B cell (primary cell): ENCODE results near the gene IL3RA. TPM values are rescaled to one million over a fixed set of nuclear protein-coding genes. Genes with fewer than 3 reads are reported as not detected.

Experiments
- ATAC-seq: fragments of 200-7000 bp; cut with Tn5 transposase; one replicate; pipeline ENCODE4 v1.10.0; 2021; ENCODE audit warnings: low read depth, mild to moderate bottlenecking, moderate number of reproducible peaks, moderate library complexity
- CTCF ChIA-PET: fragments of 350-600 bp; sonication (Branson Sonifier 250); formaldehyde crosslinking; loops from one replicate; lab custom pipeline; 2021; ENCODE audit warnings: antibody characterized with exemption, inconsistent platforms; lab: Charles Lee
- POLR2A ChIA-PET: fragments of 350-600 bp; sonication (Branson Sonifier 250); formaldehyde crosslinking; loops from one replicate; lab custom pipeline; 2021; ENCODE audit warnings: antibody characterized with exemption; lab: Charles Lee
- DNase-seq: peaks from one replicate; pipeline ENCODE4 v3.0.0; 2013
- H2AFZ ChIP-seq: 2 replicates; pipeline ENCODE4 v1.6.1; 2012; ENCODE audit warnings: mild to moderate bottlenecking, low read depth, low read length; ENCODE audit not compliant: insufficient read depth, poor library complexity, severe bottlenecking
- H3K27ac ChIP-seq, 2 donors: 1 replicate in 1 of 2; 2 replicates in 1 of 2; pipeline ENCODE4 v1.5.1; 2012 to 2013; ENCODE audit warnings: low read length in 2 of 2, mild to moderate bottlenecking in 2 of 2, moderate library complexity in 1 of 2
- H3K27me3 ChIP-seq, 4 experiments: fragments of 200-600 bp in 1 of 4; sonication (generic) in 1 of 4; replicated peaks in 1 of 4; 1 replicate in 2 of 4; 2 replicates in 2 of 4; pipeline versions ENCODE4 v1.6.1 to v1.7.0; 2013 to 2016; ENCODE audit warnings: low read length in 3 of 4, mild to moderate bottlenecking in 2 of 4, mixed read lengths in 1 of 4, moderate library complexity in 1 of 4; ENCODE audit not compliant: insufficient read depth in 4 of 4, control insufficient read depth in 3 of 4; ENCODE audit errors: control extremely low read depth in 1 of 4
- H3K36me3 ChIP-seq, 2 experiments: replicated peaks in 1 of 2; 1 replicate in 1 of 2; 2 replicates in 1 of 2; pipeline versions ENCODE4 v1.6.1 to v1.7.1; 2013; ENCODE audit warnings: low read length in 1 of 2; ENCODE audit not compliant: insufficient read depth in 2 of 2, control insufficient read depth in 1 of 2; ENCODE audit errors: control extremely low read depth in 1 of 2, extremely low read depth in 1 of 2
- H3K4me1 ChIP-seq, 2 donors: fragments of 200-600 bp in 1 of 2; sonication (generic) in 1 of 2; 1 replicate in 1 of 2; 2 replicates in 1 of 2; pipeline versions ENCODE4 v1.5.1 to v1.6.1; 2013 to 2017; ENCODE audit warnings: low read length in 2 of 2; ENCODE audit not compliant: control insufficient read depth in 2 of 2, insufficient read depth in 2 of 2
- H3K4me2 ChIP-seq: replicated peaks from 2 replicates; pipeline ENCODE3; 2012; ENCODE audit warnings: mild to moderate bottlenecking, low read depth, low read length; ENCODE audit not compliant: poor library complexity, severe bottlenecking
- H3K4me3 ChIP-seq, 5 experiments: fragments of 200-600 bp in 1 of 5; sonication (generic) in 1 of 5; 1 replicate in 3 of 5; 2 replicates in 2 of 5; pipeline versions ENCODE4 v1.5.1 to v1.7.0; 2011 to 2016; ENCODE audit warnings: low read length in 4 of 5, mild to moderate bottlenecking in 4 of 5, low read depth in 2 of 5, control low read depth in 1 of 5, moderate library complexity in 1 of 5; ENCODE audit not compliant: insufficient read depth in 1 of 5; ENCODE audit errors: control extremely low read depth in 1 of 5, extremely low read depth in 1 of 5
- H3K79me2 ChIP-seq: fragments of 200-600 bp; sonication (generic); one replicate; pipeline ENCODE4 v1.6.0; 2016; ENCODE audit warnings: low read length; ENCODE audit not compliant: control insufficient read depth, insufficient read depth
- H3K9ac ChIP-seq: fragments of 200-600 bp; sonication (generic); 2 replicates; pipeline ENCODE4 v1.6.1; 2017; ENCODE audit warnings: mild to moderate bottlenecking, low read length, moderate library complexity
- H3K9me3 ChIP-seq, 3 donors: one replicate each; pipeline versions ENCODE4 v1.6.1 to v1.7.1; 2013; ENCODE audit warnings: low read length in 2 of 3; ENCODE audit not compliant: control insufficient read depth in 2 of 3, insufficient read depth in 1 of 3; ENCODE audit errors: control extremely low read depth in 1 of 3
- H4K20me1 ChIP-seq: 2 replicates; pipeline ENCODE4 v1.6.0; 2012; ENCODE audit warnings: mild to moderate bottlenecking, low read length; ENCODE audit not compliant: insufficient read depth, control insufficient read depth, poor library complexity, severe bottlenecking
- H3K27ac Mint-ChIP-seq: one replicate; pipeline ENCODE4 v1.8.0; 2021; ENCODE audit warnings: mixed read lengths
- H3K27me3 Mint-ChIP-seq: one replicate; pipeline ENCODE4 v1.8.0; 2021; ENCODE audit warnings: mixed read lengths
- H3K4me1 Mint-ChIP-seq: one replicate; pipeline ENCODE4 v1.8.0; 2021; ENCODE audit warnings: mixed read lengths
- H3K4me3 Mint-ChIP-seq: one replicate; pipeline ENCODE4 v1.8.0; 2021; ENCODE audit warnings: mixed read lengths
- H3K9me3 Mint-ChIP-seq: one replicate; pipeline ENCODE4 v1.8.0; 2022; ENCODE audit warnings: mixed read lengths; ENCODE audit not compliant: insufficient read depth
- CTCF ChIP-seq: fragments of 200-600 bp; IDR thresholded peaks from one replicate; pipeline ENCODE4 v1.8.0; 2022; ENCODE audit warnings: antibody characterized with exemption, mild to moderate bottlenecking
- EZH2 ChIP-seq: IDR thresholded peaks from 2 replicates; pipeline ENCODE4 v1.6.1; 2012; ENCODE audit warnings: borderline replicate concordance, low read depth, mild to moderate bottlenecking, moderate library complexity, low read length; ENCODE audit not compliant: insufficient read depth, poor library complexity, severe bottlenecking
- WGBS: methylation state at CpG from one replicate; pipeline ENCODE4 v1.1.5; 2013; ENCODE audit warnings: missing lambda C conversion rate; ENCODE audit not compliant: insufficient coverage; 5-methylcytosine and 5-hydroxymethylcytosine counted together
- intact Hi-C: fragments of 100-400 bp; cut with micrococcal nuclease; formaldehyde crosslinking; loops from one replicate; pipeline ENCODE4 v1.10.0; 2022
- polyA plus RNA-seq: library from polyadenylated mRNA; depleted of rRNA; stranded (reverse); fragments of >200 nt; gene quantifications from 2 replicates; pipeline ENCODE4 v1.2.3, GENCODE V29; 2012
- total RNA-seq, 2 donors: library from RNA; stranded (reverse); fragments of 120-200 nt in 1 of 2; gene quantifications; 1 replicate in 1 of 2; 2 replicates in 1 of 2; pipeline versions ENCODE4 v1.2.3 to v1.2.4, GENCODE V29; 2013 to 2022

IL3RA gene
- total and polyA plus RNA-seq, 2 donors (not counting 1 experiment from before 2014, with no cell fraction given), result 1.6 to 31.6 TPM

DNA sequence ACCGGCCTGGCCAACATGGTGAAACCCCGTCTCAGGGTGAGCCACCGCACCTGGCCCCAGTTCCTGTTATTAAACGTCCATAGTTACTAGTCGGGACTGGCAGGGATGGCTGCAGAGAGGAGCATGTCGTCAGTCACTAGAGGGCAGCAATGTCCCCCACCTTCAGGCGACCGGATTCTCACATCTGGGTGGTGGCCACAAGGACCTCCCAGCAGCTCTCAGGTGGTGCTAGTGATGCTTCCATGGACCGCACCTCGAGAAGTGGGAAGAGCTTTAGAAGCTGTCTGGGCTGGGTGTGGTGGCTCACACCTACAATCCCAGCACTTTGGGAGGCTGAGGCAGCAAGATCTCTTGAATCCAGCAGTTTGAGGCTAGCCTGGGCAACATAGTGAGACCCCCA is 13.3 kb upstream of the IL3RA start:
- intact Hi-C loops, result no loop called here
- Histone ChIP-seq H3K36me3 (no peaks in the 10 kb centered on the region), H3K79me2 (no peaks in the 10 kb centered on the region), H4K20me1 (no peaks in the 10 kb centered on the region), H3K4me2 (no peak overlapping the region), H3K4me3 (no peak overlapping the region), H2AFZ (no peak overlapping the region), H3K27ac (no peak overlapping the region), H3K9ac (no peak overlapping the region), H3K9me3 (peaks cover 0 to 6% (median 0%) of the 10 kb centered on the region in 3 donors), H3K27me3 (no peaks in the 10 kb centered on the region), H3K4me1 (peaks cover 0 to 14% of the 10 kb centered on the region in 2 donors)
- 3% methylated on average over 10 of the region's 10 CpGs for WGBS
- POLR2A ChIA-PET, result no interaction called here
- ATAC-seq (peak; percentile 80), DNase-seq (peak; percentile 78)
- H3K27me3 Mint-ChIP-seq, result peaks cover 7% of the 10 kb centered on the region
- no peak overlapping the region for H3K4me3 Mint-ChIP-seq
- TF ChIP-seq EZH2, result no peak
- peak; percentile 28 for TF ChIP-seq CTCF
- CTCF ChIA-PET, result no interaction called here
- no peaks in the 10 kb centered on the region for H3K9me3 Mint-ChIP-seq
- H3K4me1 Mint-ChIP-seq, result peaks cover 9% of the 10 kb centered on the region
- no peak overlapping the region for H3K27ac Mint-ChIP-seq

- DNase-seq (no peak), ATAC-seq (no peak)
- Histone ChIP-seq H3K27ac (no peak overlapping the region), H3K36me3 (no peaks in the 10 kb centered on the region), H3K79me2 (no peaks in the 10 kb centered on the region), H4K20me1 (no peaks in the 10 kb centered on the region), H3K4me2 (no peak overlapping the region), H3K9me3 (peaks cover 0 to 6% (median 0%) of the 10 kb centered on the region in 3 donors), H3K27me3 (peaks cover 0 to 2% (median 0%) of the 10 kb centered on the region in 4 experiments), H3K9ac (no peak overlapping the region), H3K4me3 (no peak overlapping the region), H3K4me1 (peaks cover 11 to 28% of the 10 kb centered on the region in 2 donors), H2AFZ (no peak overlapping the region)
- peaks cover 16% of the 10 kb centered on the region for H3K4me1 Mint-ChIP-seq
- peaks cover 5% of the 10 kb centered on the region for H3K27me3 Mint-ChIP-seq
- ChIA-PET CTCF (no interaction called here), POLR2A (no interaction called here)
- H3K9me3 Mint-ChIP-seq, result no peaks in the 10 kb centered on the region
- H3K4me3 Mint-ChIP-seq, result no peak overlapping the region
- intact Hi-C loops, result no loop called here
- TF ChIP-seq CTCF, result no peak
- TF ChIP-seq EZH2, result no peak
- H3K27ac Mint-ChIP-seq, result no peak overlapping the region
- 53% methylated on average over 14 of the region's 20 CpGs for WGBS
Observed at GRCh38 chrX:1325515-1326116, 11.0 kb upstream of the IL3RA start.
